Stimulated activated CD8-positive, alpha-beta memory T cell treated with anti-CD3 and anti-CD28 coated beads, Interleukin-7, amount 100 ng/mL, for 48 hours (primary cell): Measurements from ENCODE around the gene IQGAP2.

Source experiments
- DNase-seq, 2 donors: peaks; one replicate each; pipeline ENCODE4 v3.0.0-alpha.2; 2020; ENCODE audit warnings: low read depth in 1 of 2; ENCODE audit errors: extremely low read depth in 1 of 2

Gene IQGAP2

GRCh38 chr5:76704131-76704663 lies 301.1 kb downstream of the IQGAP2 start:
- no peak for DNase-seq

- no peak for DNase-seq
Measured at GRCh38 chr5:76705574-76705973, 302.5 kb downstream of the IQGAP2 start.

- DNase-seq, result no peak
Measured at GRCh38 chr5:76709762-76710161, 306.7 kb downstream of the IQGAP2 start.

GRCh38 chr5:76710991-76711390 lies 307.9 kb downstream of the IQGAP2 start:
- DNase-seq, result no peak

- DNase-seq, result no peak
Measured at GRCh38 chr5:76714751-76715485, 311.8 kb downstream of the IQGAP2 start.

GRCh38 chr5:76715486-76715735 lies 312.3 kb downstream of the IQGAP2 start:
- DNase-seq, result no peak

- DNase-seq, result no peak
Measured at GRCh38 chr5:76715736-76716455, 312.8 kb downstream of the IQGAP2 start, which contains the start of gene F2R. F2R (plus strand) TSS chr5:76716126; CDS start chr5:76716308, 182 bp downstream.

- no peak for DNase-seq
Measured at GRCh38 chr5:76716456-76717157, 313.5 kb downstream of the IQGAP2 start.

- DNase-seq, result no peak
Measured at GRCh38 chr5:76717222-76718083, 314.4 kb downstream of the IQGAP2 start.

- no peak for DNase-seq
Measured at GRCh38 chr5:76718381-76718832, 315.3 kb downstream of the IQGAP2 start.

GRCh38 chr5:76718880-76719279 lies 315.8 kb downstream of the IQGAP2 start:
- DNase-seq, result no peak

GRCh38 chr5:76720988-76721569 lies 318.0 kb downstream of the IQGAP2 start:
- DNase-seq, result no peak

- no peak for DNase-seq
Measured at GRCh38 chr5:76723266-76723665, 320.2 kb downstream of the IQGAP2 start.

- no peak for DNase-seq
Measured at GRCh38 chr5:76723906-76724305, 320.8 kb downstream of the IQGAP2 start.

GRCh38 chr5:76724871-76725270 lies 321.8 kb downstream of the IQGAP2 start:
- DNase-seq, result no peak

- no peak for DNase-seq
Measured at GRCh38 chr5:76728965-76729364, 325.9 kb downstream of the IQGAP2 start.

- no peak for DNase-seq
Measured at GRCh38 chr5:76729373-76730290, 326.5 kb downstream of the IQGAP2 start.

- DNase-seq, result no peak
Measured at GRCh38 chr5:76732405-76733048, 329.4 kb downstream of the IQGAP2 start.

- peak in 1 of 2 donors; percentile 24 for DNase-seq
Measured at GRCh38 chr5:76733049-76733417, 329.9 kb downstream of the IQGAP2 start.
